Measurements from ENCODE around the gene ATP10A.

The ATP10A gene

DNA sequence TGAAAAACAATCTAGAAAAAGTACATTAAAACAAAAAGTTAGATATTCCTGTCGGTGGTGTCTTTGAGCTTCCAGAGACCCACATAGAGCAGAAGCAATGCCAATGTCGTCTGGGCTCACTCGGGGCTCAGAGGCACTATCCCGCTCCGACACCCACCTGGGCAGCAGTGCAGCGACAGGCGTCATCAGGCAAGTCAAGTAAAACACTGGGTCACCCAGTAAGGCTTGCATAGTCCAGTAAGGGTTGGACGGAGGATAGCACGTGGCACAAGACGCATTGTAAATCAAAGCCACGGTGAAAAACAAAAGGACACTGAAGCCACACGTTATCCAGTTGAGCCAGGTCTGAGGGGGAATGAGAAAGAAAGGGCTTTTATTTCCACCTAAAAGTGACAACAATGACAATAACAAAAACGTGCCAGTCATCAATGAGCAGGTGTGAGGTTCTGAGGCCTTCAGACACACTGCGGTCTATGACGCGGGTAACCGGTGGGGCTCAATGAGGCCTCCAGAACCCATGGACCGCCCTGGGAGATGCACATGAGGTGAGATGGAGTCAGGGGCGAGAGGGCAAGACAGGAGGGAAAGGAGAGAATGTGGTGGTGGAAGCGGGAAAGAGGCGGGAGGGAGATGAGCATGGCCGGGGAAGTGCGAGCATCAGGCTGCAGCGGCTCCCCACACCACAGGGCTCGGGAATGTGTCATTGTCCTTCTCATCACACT is 183.0 kb downstream of the ATP10A start:
- DNase-seq (ENCODE audit: low spot score), result no peak

DNA sequence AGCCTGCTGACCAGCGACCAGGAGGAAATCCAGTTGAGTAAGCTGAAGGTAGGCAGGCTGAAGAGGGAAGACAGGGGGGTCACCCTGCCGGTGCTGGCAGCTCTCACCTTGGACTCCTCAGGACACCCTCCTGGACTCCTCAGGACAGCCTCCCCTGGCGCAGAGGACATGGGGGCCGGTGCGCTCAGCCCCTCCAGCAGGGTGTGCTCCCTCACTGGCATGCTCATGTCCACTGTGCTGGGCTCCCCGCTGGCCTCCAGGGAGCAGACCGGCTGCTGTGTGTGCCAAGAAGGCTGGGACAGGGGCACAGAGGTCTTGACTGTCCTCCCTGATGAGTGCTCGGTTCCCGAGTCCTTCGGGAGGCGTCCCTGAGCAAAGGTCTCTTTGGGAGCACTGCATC is 183.6 kb downstream of the ATP10A start:
- DNase-seq (ENCODE audit: low spot score), result no peak

DNA sequence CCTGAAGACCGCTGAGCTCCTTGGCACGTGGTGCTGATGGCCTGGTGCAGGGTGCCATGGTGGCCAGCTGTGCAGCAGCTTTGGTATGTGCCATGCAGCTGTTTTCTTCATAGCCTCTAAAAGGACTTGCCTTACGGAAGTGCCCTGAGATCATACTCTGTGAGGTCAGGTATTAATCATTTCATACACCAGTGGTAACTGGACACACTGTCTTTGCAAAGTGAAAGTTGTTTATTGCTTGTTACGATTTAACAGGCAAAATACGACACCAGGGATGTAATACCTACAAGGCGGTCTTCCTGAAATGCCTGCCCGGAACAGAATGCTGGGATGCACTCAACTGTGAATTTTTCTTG is 184.6 kb downstream of the ATP10A start:
- DNase-seq (ENCODE audit: low spot score), result no peak

DNA sequence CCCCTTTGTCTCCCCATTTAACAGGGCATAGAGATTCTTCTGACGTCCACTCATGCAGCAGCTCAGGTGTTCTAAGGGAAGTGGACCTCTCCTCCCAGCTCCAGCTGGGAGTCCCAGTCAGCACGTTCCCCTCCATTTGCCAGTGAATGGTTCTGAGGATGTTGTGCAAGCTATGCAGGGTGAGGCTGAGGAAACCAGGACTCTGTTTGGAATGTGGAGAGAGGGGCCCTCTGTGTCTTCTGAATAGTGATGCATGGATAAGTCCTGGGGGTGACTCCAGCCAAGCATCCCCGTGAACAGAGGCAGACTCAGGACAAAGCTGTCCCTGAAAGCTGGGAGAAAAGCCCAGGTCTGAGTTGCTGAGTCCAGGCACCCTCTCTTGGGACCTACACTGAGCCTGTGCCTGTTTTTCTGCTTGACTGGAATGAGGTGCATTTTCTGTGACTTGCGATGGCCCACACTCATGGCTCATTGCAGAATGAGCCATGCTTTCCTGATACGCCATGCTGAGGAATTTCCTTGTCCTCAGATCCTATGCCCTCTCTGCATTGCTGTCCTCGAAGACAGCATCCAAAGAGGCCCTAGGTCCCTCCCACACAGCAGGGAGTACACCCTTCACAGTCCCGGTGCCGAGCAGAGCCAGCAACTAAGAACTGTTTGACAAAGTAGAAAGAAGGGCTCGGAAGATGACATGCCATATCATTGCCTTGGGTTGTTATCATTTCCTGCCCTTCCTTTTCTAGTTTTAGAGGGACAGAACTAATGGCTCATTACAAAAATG is 185.2 kb downstream of the ATP10A start:
- no peak for DNase-seq (ENCODE audit: low spot score)

DNA sequence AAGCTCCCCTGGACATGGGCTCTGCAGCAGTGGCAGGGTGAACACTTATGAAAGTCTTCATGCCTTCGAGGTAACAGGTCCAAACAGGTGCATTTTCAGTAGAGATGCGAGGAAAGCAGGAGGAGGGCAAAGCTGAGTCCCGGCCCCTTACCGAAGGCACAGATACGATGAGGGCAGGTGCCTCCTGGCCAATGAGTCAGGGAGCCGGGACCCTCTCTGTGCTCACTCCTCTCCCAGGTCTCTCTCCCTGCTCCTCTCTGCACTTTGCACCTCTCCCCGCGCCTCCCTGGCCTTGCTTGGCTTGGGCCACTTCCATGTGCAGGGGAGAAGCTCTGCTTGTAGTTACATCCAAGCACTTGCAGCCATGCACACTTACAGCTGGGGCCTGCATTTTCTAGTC is 187.1 kb downstream of the ATP10A start:
- DNase-seq (ENCODE audit: low spot score), result no peak

DNA sequence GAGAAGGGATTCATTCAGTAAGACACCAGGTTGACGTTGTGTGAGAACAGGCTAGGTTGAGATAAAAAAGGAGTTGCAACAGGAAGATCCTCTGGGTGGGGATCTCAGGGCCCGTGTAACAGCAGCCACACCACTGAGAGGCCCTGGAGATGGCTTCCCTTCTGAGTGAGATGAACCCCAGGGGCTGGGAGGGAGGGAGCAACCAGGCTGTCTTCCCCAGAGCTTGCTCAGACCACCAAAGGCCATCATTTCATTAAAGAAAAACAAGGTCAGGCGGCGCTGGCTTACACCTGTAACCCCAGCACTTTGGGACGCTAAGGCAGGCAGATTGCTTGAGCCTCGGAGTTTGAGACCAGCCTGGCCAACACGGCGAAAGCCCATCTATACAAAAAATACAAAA is 187.7 kb downstream of the ATP10A start:
- DNase-seq (ENCODE audit: low spot score), result no peak

DNA sequence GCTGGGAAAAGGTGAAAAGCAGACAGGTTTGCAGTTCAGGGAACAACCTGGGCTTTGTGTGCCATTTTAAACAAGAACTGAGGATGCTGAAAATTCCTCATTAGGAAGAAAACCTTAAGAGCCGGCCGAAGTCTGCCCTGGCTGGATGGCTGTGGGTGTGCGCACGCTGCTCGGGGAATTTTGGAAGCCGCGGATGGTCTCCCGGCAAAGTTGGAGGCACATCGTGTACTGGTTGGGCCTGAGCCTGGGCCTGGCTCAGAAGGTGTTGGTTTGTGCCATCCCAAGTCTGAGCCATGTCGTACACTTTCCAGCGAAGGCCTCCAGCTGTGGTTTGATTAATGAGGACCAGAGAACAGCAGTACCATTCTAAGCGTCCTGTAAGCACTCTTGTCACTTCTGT is 188.2 kb downstream of the ATP10A start:
- DNase-seq (ENCODE audit: low spot score), result no peak

DNA sequence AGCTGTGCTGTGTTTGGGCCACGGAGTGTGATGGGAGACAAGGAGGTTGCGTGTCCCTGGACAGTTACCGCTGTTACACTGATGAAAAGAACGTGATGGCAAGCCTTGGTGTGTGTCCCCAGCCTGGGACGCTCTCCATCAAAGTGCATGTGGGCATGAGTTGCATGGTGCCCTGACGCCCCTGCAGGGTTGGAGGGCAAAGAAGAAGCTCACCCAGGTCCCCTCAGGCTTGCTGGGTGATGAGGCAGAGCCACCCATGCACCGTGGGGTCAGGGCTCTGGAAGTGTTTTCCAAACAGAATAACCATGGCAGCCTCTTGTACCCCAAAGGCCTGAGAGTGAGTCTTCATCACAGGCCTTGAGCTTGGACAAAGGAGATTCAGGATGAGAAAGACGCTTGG is 189.2 kb downstream of the ATP10A start:
- DNase-seq (ENCODE audit: low spot score), result no peak

DNA sequence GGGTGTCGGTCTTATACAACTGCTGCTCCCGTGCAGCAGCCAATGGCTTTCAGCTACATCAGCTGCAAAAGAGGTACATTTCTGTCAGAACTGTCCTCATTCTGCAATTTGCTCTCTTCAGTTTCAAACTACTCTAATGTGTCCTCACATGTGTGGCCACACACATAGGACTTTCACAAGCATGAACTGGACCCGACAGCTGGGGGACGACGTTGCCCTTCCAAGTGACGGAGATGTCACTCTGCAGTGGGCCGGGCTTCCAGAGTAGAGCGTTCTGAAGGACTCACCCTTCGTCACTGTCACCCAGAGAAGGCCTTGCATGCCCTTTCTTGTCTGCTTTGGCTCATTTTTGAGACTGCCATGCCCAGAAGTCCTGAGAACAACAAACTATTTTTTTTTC is 189.8 kb downstream of the ATP10A start:
- DNase-seq (ENCODE audit: low spot score), result no peak

DNA sequence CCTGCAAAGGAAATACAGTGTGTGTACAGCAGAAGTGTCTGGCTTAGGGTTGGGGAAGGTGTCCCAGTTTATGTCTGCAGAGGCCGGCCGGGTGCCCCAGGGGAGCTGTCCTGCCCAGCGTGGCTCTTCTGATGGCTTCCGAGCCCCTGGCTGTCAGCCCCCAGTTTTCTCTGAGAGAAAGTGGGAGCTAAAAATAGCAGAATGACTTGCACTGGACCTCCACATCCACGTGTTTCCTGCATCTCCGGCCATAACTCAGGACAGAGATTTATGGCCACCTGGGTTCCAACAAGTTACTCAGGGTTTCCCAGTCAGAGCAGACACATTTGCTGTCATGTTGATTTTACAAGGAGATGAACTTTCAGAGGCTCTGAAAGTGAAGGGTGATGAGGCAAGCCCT is 192.0 kb downstream of the ATP10A start:
- DNase-seq (ENCODE audit: low spot score), result no peak

DNA sequence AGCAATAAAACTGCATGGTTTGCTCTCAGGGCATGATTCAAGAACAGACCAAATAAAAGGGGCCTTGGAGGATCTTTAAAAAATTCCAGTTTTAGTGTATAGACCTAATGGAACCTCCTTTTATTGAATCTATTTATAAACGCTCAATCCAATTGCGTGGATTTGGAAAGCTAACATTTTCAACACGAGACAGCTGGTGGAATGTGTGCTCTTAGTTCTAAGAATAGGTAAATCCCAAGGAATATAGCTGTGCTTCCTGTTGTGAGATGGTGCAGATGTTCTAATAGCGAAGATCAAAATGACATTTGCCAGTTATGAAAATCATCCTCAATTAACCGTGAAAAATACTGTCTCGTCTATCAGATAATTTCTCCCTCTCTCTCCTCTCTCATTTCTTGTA is 192.5 kb downstream of the ATP10A start:
- DNase-seq (ENCODE audit: low spot score), result no peak

DNA sequence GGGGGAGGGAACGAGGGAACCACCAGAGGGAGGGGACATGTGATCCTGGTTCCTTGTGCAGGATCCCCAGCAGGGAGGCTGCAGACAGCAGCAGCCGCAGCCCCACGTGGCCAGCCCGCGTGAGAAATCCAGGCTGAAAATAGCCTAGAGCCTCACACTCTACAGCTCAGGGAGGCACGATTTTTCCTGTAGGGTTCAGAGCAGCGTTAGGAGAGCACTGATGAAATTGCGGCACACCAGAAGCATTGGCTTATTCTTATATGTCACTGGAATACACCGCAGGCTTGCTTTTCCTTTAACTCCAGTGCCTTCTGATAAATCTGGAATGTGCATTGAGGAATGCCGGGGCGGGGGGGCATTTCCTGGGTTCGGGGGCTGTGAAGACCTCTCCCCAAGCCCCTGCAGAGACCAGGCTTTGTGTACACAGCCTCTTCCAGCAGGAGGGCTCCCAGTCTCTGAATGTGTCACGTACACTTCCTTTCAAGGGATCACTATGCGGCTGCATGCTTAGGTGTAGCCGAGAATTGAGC is 193.0 kb downstream of the ATP10A start:
- DNase-seq (ENCODE audit: low spot score), result no peak

DNA sequence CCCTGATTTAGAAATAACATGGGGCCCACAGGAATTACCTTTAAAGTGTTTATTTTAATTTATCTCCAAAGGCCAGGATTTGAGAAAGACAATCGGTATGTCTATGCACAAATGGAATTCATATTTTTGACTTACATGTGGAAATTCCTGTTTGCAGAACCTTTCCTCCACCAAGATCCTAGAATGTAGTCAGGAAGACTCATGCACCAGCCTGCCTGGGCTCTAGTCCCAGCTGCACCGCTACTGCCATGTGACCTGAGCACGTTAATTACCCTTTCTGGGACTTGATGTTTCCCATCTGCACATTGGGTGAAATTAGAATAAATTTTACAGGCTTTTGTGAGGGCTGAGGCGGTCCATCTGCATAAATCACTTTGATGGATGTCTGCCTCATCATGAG is 194.2 kb downstream of the ATP10A start:
- no peak for DNase-seq (ENCODE audit: low spot score)

DNA sequence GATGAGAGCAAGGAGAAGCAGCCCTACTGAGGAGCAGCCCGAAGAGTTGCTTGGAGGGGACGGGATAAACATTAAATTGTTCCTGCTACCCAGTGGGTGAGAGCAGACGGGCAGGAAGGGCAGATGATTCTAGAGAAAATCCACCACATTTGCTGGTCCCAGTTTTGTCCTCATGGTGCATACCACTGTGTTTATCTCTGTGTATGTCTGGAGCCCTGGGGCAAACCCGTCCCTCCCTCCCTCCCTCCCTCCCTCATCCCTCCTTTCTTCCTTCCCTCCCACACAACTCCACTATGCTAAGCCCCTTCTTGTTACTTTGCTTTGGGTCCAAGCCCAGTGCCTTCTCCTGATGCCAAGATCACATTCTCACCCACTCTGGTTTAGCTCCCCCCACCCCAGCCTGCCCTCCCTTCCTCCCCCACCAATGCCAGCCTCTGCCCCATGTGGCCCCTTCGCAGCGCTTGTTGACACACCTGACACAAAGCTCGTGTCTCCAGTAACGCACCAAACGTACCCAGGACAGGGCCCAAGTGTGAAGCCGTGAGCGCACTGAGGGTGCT is 194.8 kb downstream of the ATP10A start:
- no peak for DNase-seq (ENCODE audit: low spot score)

DNA sequence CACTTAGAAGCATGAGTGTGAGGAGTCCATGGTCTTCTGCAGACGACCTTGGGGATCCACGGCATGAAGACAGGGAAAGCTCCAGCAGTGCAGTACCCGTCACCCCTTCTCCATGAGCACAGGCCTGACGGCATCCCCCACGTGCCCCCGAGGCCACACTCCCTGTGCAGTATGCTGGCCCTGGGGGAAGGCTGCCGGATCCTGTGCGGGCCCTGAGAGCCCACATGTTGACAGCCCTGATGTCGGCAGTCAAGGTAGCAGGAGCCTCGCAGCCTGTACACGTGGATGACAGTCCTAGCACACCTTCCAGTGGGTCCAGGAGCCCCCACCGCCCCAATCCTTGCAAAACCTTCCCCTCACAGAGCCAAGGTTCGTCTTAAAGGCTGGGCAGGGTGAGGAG is 195.3 kb downstream of the ATP10A start:
- DNase-seq (ENCODE audit: low spot score), result no peak

DNA sequence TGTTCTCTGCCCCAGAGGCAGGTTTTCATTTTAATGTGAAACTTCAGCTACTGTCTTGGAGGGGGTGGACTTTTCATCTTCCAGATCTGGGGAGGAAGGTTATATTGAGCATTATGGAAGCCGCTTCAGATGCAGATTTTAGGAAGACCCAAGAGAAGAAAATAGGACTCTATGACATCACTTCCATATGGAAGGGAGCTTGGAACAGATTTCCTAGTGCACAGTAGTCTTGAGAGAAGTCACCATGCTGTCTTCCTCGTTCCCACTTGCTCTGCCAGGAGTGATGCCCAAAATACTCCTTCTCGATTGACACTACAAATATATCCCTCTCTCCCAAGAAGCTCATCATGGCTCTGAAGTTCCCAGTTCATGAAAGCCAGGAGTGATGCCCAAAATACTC is 197.2 kb downstream of the ATP10A start:
- no peak for DNase-seq (ENCODE audit: low spot score)

DNA sequence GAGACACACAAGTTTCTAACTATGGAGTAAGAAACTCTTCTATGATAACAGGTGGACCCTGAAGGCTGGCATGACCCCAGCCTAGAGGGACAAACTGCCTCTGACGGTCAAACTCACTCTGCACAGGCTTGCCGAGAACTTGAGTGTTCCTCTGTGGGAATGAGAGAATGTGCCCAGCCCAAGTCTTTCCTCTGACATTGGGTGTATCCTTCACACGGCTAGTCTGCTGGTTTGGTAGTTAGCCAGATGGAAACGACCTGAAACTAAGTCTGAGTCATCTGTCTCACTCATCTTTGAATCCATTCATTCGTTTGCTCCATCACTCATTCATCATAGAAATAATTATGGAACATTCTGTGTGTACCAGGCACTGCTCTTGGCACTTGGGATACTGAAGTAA is 198.4 kb downstream of the ATP10A start:
- no peak for DNase-seq (ENCODE audit: low spot score)

DNA sequence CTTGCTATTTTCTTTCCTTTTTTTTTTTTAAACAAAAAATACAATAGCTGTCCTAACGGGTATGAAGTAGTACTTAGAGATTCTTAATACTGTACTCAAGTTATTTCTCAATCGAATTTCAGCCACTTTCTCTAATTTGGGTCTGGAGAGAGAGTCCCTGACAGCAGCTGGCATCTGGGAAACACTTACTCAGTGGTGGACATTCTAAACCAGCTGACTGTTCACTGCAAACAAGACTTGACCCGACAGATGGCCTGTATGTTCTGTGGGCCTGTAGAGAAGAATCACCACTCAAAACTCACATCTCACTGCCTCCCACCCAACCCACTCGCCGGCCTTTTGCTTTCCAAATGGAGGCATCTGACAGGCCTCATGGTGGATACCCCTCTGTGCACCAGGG is 199.6 kb downstream of the ATP10A start:
- no peak for DNase-seq (ENCODE audit: low spot score)

DNA sequence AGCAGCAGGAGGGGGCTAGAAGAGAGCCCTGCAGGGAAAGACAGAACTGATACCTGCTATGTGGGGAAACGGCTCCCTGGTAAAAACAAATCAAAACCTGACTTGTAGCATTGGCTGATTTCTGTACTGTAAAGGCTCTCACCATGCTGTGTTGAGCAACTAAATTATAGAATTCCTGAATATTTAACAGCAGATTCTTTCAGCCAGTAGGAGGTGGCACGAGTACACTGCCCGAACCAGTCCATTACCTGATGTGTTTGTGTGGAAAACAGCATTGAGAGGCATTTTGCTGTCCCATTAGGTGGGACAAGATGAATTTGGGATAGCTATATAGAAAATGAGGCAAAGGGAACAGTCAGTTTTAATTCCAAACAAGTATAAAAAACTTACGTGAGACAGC is 201.2 kb downstream of the ATP10A start:
- no peak for DNase-seq (ENCODE audit: low spot score)

DNA sequence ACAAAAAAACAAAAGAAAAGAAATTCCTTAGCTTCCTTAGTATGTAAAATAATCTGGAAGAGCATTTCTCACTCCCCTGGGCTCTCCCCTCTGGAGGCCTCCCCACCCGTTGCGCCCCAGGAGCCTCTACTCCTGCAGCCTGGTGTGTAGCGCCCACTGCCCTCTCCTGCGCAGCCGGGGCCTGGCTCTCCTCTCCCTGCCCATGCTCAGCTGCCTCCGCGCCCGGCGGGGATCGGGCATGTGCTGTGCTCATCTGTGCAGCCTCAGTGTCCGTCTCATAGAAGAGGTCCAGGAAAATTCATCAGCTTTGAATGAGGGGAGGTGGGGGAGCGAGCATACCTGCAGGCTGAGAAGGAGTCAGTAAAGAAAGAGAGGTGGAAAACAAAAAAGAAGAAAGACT is 203.9 kb downstream of the ATP10A start:
- no peak for DNase-seq (ENCODE audit: low spot score)

DNA sequence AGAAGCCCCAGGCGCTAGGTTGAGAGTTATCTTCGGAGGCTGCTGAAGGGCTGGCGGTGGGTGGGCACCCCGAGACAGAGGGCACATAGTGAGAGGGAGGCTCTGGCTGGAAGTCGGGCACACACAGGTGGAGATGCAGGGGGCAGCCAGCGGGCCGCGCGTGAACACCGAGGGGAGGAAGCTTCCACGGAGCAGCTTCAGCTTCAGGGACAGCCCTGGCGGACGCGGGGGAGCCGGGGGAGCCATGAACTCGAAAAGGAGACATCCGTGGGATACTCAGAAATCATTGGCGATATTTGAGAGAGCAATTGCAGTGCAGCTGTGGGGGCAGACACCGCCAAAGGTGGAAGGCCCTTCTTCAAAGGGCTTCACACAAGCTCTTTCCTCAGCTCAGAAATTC is 204.6 kb downstream of the ATP10A start:
- no peak for DNase-seq (ENCODE audit: low spot score)

DNA sequence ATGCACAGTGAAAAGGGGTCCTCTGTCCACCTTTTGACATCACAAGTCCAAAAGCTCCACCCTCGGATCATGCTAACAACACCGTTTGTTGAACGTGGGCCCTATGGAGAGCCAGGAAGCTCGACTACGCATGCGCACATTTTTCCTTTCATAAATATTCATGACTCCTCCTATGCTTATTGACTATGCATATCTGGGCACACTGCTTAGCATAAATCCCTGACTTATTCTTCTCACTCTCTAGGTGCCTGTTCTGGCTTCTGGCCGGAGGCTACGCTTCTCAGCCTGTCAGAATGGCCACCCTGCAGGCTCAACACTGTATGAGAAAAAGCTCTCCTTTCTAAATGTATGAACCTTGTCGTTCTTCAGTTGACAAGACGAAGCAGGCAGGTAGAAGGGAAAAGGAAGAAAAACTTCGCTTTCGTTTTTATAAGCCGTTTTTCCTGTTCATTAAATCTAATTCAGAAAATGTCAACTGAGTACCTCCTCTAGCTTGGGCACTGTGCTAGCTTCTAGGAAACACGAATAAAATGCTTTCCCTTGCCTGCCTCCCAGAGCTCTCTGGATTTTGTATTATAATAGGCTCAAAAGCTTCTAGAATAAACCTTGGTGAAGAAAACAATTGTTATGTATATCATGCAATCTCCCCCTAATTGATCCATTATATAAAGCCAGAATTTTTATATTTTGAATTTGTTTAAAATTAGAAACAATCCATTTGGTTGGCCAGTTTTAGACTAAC is 207.7 kb downstream of the ATP10A start:
- no peak for DNase-seq (ENCODE audit: low spot score)
